Type B pancreatic cell (in vitro differentiated cells): ENCODE data around the gene ATG5. TPM values are rescaled to one million over a fixed set of nuclear protein-coding genes. Genes with fewer than 3 reads are reported as not detected.
A peak's percentile ranks its signal among the peaks of the same experiment; 100 is the strongest.

Experiments
- DNase-seq: peaks from one replicate; pipeline ENCODE4 v3.0.0; 2021; ENCODE audit warnings: mixed read lengths; ENCODE audit not compliant: unreplicated experiment; ENCODE audit errors: extremely low spot score
- H3K27ac Mint-ChIP-seq: 2 replicates; pipeline ENCODE4 v1.8.0; 2021; ENCODE audit warnings: mild to moderate bottlenecking, mixed read lengths
- H3K27me3 Mint-ChIP-seq: 2 replicates; pipeline ENCODE4 v1.8.0; 2021; ENCODE audit warnings: mixed read lengths
- H3K36me3 Mint-ChIP-seq: 2 replicates; pipeline ENCODE4 v1.8.0; 2021; ENCODE audit warnings: mixed read lengths
- H3K4me1 Mint-ChIP-seq: one replicate; pipeline ENCODE4 v1.8.0; 2021; ENCODE audit warnings: mixed read lengths; ENCODE audit not compliant: unreplicated experiment
- H3K4me3 Mint-ChIP-seq: 2 replicates; pipeline ENCODE4 v1.8.0; 2021; ENCODE audit warnings: mild to moderate bottlenecking, mixed read lengths
- H3K9me3 Mint-ChIP-seq: 2 replicates; pipeline ENCODE4 v1.8.0; 2021; ENCODE audit warnings: mixed read lengths
- CTCF ChIP-seq: fragments of 200-600 bp; sonication (generic); conservative IDR thresholded peaks from 2 replicates; pipeline ENCODE4 v1.5.0; 2021; ENCODE audit warnings: antibody characterized with exemption, mild to moderate bottlenecking
- total RNA-seq: library from RNA; stranded (reverse); gene quantifications from 2 replicates; pipeline ENCODE4 v1.2.1, GENCODE V29; 2021; ENCODE audit warnings: low replicate concordance

The ATG5 gene
- total RNA-seq, 1 donor from 2014 or later: 27.8 TPM

- no peak for DNase-seq
- Mint-ChIP-seq H3K4me3 (peak overlapping the region; percentile 42), H3K4me1 (no peaks in the 10 kb centered on the region), H3K27me3 (no peaks in the 10 kb centered on the region), H3K27ac (peak overlapping the region; percentile 57), H3K36me3 (peaks cover 18% of the 10 kb centered on the region), H3K9me3 (peaks cover 5% of the 10 kb centered on the region)
- TF ChIP-seq CTCF: no peak
These were observed 143.7 kb downstream of the ATG5 start for GRCh38 chr6:106181664-106182418.

GRCh38 chr6:106180208-106180607 is 145.4 kb downstream of the ATG5 start:
- Mint-ChIP-seq H3K4me3 (no peak overlapping the region), H3K4me1 (no peaks in the 10 kb centered on the region), H3K27me3 (no peaks in the 10 kb centered on the region), H3K36me3 (peaks cover 10% of the 10 kb centered on the region), H3K27ac (no peak overlapping the region), H3K9me3 (peaks cover 9% of the 10 kb centered on the region)
- TF ChIP-seq CTCF: no peak
- DNase-seq: no peak

GRCh38 chr6:106178900-106179299 is 146.7 kb downstream of the ATG5 start:
- DNase-seq: no peak
- TF ChIP-seq CTCF: no peak
- Mint-ChIP-seq H3K4me3 (no peak overlapping the region), H3K27ac (no peak overlapping the region), H3K27me3 (no peaks in the 10 kb centered on the region), H3K36me3 (peaks cover 10% of the 10 kb centered on the region), H3K9me3 (peaks cover 9% of the 10 kb centered on the region), H3K4me1 (no peaks in the 10 kb centered on the region)

- Mint-ChIP-seq H3K9me3 (peaks cover 9% of the 10 kb centered on the region), H3K4me3 (no peak overlapping the region), H3K36me3 (peaks cover 10% of the 10 kb centered on the region), H3K4me1 (no peaks in the 10 kb centered on the region), H3K27me3 (no peaks in the 10 kb centered on the region), H3K27ac (no peak overlapping the region)
- DNase-seq: no peak
- no peak for TF ChIP-seq CTCF
These were observed 147.8 kb downstream of the ATG5 start for GRCh38 chr6:106177786-106178185.

- Mint-ChIP-seq H3K4me3 (no peak overlapping the region), H3K9me3 (peaks cover 9% of the 10 kb centered on the region), H3K36me3 (peaks cover 4% of the 10 kb centered on the region), H3K27me3 (no peaks in the 10 kb centered on the region), H3K4me1 (no peaks in the 10 kb centered on the region), H3K27ac (no peak overlapping the region)
- TF ChIP-seq CTCF: no peak
- DNase-seq: no peak
These were observed 152.3 kb downstream of the ATG5 start for GRCh38 chr6:106173124-106173879.
